ENCODE results near the gene TSPAN10.

DNA sequence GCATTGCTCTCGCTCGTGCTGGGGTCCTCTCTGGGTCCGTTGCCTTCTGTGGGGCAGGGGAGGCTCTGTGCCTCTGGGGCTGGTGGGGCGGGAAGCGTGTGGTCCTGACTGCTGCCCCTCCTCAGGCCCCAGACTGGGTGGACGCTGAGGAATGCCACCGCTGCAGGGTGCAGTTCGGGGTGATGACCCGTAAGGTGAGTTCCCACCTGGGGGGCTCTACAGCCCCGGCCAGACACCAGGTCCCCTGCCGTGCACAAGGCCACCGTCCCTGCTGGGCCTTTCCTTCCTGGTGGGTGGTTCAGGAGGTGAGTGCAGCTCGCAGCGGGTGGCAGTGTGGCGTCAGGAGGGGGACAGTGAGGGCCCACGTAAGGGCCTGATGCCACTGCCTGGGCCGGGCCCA, 53.6 kb downstream of the TSPAN10 start:
- TF ChIP-seq POLR2AphosphoS5 (IDR thresholded peaks at IDR 0.05; ENCODE audit: low read depth, low read length) = no peak
- no peak for TF ChIP-seq SIN3A (IDR thresholded peaks at IDR 0.05; ENCODE audit: borderline replicate concordance, insufficient read depth, low read length)

Measured in PFSK-1 (cell line).